ENCODE measurements around the gene ZNF567. TPM values are rescaled to one million over a fixed set of nuclear protein-coding genes. Genes with fewer than 3 reads are reported as not detected.

ZNF567 gene
- total RNA-seq, 4 donors from 2014 or later, result 6.7 to 12.7 (median 8.7) TPM

GRCh38 chr19:36750066-36750691 is 62.8 kb downstream of the ZNF567 start:
- Histone ChIP-seq H3K27ac (no peak overlapping the region), H3K27me3 (no peaks in the 10 kb centered on the region), H3K4me3 (no peak overlapping the region), H3K4me1 (no peaks in the 10 kb centered on the region), H3K9me3 (peaks cover 12 to 100% (median 59%) of the 10 kb centered on the region in 4 donors), H3K36me3 (peaks cover 6 to 100% (median 13%) of the 10 kb centered on the region in 3 donors)
- no peak for DNase-seq (ENCODE audit: low spot score in 2 of 2)
- WGBS, 2 donors, result 97 to 98% methylated on average over 4 of the region's 4 CpGs
- no peak for TF ChIP-seq POLR2A (IDR thresholded peaks at IDR 0.05)

Other genes starting within 250 kb of the ZNF567 start
- 10 to 100 TPM; 12.1 to 20.1 (median 14.9) TPM for gene ZNF566, start 198.1 kb upstream of the ZNF567 start, total RNA-seq
- 10 to 100 TPM; 10.5 to 41.1 (median 15.1) TPM for gene ZNF260, start 159.3 kb upstream of the ZNF567 start, total RNA-seq
- gene ZNF529, start 114.3 kb upstream of the ZNF567 start, total RNA-seq, result 10 to 100 TPM; 11.0 to 15.9 (median 13.1) TPM
- gene ZNF382, start 82.3 kb upstream of the ZNF567 start, total RNA-seq, result 10 to 100 TPM in 1 of 4 donors, 1 to 10 TPM in 3; 6.9 to 10.1 (median 9.4) TPM
- 10 to 100 TPM in 1 of 4 donors, 1 to 10 TPM in 3; 5.0 to 17.4 (median 6.6) TPM for gene ZNF461, start 20.8 kb upstream of the ZNF567 start, total RNA-seq
- gene ZNF850, start 85.2 kb downstream of the ZNF567 start, total RNA-seq, result 1 to 10 TPM; 2.4 to 3.3 (median 3.1) TPM
- gene ZNF790, start 150.8 kb downstream of the ZNF567 start, total RNA-seq, result 10 to 100 TPM in 1 of 4 donors, 1 to 10 TPM in 3; 4.5 to 12.6 (median 7.9) TPM
- 10 to 100 TPM in 1 of 4 donors, 1 to 10 TPM in 3; 6.1 to 11.8 (median 7.3) TPM for gene ZNF345, start 163.3 kb downstream of the ZNF567 start, total RNA-seq
- 1 to 10 TPM; 3.3 to 6.5 (median 4.1) TPM for gene ZNF829, start 228.7 kb downstream of the ZNF567 start, total RNA-seq
- gene ZNF568, start 228.7 kb downstream of the ZNF567 start, total RNA-seq, result 10 to 100 TPM in 3 of 4 donors, 1 to 10 TPM in 1; 8.7 to 23.7 (median 12.6) TPM